HG02623 (cell line): Measurements from ENCODE around the gene TMEM114.

Experiments used
- ATAC-seq: cut with Tn5 transposase; IDR thresholded peaks from one replicate; pipeline ENCODE4 v1.9.1; 2021; ENCODE audit warnings: moderate library complexity; ENCODE audit not compliant: unreplicated experiment

TMEM114 gene

DNA sequence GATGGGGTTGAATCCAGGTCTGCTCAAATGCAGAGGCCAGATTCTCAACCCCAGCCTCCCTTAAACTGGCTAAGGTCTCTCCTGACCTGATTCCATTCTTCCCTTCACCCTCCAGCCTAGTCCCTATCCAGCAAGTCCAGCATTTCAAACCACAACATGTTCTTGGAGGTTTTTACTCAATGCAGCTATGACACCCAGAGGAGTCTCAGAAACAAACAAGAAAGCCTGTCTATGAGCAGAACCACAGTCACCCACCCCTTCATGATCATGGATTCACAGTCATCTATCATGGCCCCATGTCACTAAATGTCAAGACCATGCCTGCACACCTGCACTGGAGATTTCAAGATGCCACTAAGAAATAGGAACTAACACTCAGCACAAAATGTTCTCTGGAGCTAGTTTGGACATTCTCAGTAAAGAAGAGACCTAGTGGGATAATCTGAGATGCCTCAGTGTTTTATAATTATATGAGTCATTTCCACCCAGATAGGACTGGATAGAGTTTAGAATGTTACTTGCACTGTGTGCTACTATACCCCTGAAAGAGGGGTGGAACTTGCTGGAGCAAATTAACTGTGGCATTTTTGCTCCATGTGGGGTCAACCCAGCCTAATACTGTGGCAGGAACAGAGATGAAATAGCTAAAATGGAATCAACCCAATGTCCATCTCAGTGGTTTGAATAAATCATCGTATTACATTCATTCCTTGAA is 21.7 kb upstream of the TMEM114 start:
- ATAC-seq: no peak

- ATAC-seq: no peak
Observed at GRCh38 chr16:8611122-8611521, 20.8 kb upstream of the TMEM114 start.

GRCh38 chr16:8607214-8607613 is 16.9 kb upstream of the TMEM114 start:
- ATAC-seq: no peak

DNA sequence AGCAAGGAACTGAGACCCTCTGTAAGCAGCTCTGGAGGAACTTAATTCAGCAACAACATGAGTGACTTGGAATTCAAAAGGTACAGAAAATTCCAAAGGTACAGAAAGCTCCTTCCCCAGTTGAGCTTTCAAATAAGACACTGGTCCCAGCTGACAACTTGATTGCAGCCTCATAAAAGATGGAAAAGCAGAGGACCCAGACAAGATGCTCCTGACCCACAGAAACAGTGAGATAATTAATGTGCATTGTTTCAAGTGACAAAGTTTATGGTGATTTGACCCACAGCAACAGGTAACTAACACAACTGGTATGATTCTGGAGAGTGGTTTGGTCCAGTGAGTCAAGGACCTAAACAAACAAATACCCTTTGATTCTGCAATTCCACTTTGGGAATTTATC is 15.2 kb upstream of the TMEM114 start:
- ATAC-seq: no peak

GRCh38 chr16:8600144-8600775 is 9.9 kb upstream of the TMEM114 start:
- ATAC-seq: no peak

GRCh38 chr16:8596581-8596980 is 6.3 kb upstream of the TMEM114 start:
- ATAC-seq: no peak

DNA sequence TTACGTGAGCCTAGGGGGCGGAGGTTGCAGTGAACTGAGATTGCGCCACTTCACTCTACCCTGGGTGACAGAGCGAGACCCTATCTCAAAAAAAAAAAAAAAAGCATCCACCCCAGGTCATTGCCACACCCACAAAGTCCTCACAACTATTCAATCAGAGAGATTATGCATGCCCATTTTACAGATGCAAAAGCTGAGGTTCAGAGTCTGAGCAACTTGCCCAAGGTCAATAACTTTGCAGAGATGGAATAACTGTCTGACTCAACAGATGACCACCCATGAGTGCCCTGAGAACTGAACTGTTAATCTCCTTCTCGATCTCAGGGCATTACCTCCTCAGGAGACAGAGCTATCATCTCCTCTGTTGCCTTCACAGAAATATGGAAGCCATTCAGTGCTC is 5.5 kb upstream of the TMEM114 start:
- no peak for ATAC-seq

- ATAC-seq: no peak
Observed at GRCh38 chr16:8594149-8594666, 3.9 kb upstream of the TMEM114 start.

GRCh38 chr16:8591451-8591850 is 1.1 kb upstream of the TMEM114 start:
- no peak for ATAC-seq

DNA sequence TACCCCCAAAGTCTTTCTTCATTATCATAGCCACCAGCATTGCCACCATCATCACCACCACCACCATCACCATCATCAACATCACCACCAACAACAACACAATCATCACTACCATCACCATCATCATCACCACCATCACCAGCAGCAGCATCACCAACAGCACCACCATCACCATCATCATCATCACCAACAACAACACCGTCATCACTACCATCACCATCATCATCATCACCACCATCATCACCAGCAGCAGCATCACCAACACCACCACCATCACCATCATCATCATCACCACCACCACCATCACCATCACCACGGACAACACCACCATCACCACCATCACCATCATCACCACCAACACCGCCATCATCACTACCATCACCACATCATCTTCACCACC is 500 bp upstream of the TMEM114 start:
- no peak for ATAC-seq

GRCh38 chr16:8589057-8589899 is 1.0 kb downstream of the TMEM114 start:
- ATAC-seq: no peak

DNA sequence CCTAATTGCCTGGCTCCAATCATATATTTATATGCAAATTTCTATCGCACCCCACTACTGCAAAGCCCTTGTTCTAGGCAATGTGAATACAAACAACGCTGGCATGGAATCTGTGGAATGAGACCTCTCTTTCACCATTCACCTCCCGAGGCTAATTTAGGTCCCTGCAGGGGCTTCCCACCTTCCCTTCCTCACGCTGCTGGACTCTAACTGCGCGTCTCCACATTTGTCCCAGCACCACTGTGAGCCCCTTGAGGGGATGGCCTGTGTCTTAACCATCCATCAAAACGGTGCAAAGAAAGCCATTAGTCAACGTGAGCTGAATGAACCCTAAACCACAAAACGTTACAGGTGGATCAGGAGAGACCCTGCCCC is 1.6 kb downstream of the TMEM114 start:
- ATAC-seq: no peak

DNA sequence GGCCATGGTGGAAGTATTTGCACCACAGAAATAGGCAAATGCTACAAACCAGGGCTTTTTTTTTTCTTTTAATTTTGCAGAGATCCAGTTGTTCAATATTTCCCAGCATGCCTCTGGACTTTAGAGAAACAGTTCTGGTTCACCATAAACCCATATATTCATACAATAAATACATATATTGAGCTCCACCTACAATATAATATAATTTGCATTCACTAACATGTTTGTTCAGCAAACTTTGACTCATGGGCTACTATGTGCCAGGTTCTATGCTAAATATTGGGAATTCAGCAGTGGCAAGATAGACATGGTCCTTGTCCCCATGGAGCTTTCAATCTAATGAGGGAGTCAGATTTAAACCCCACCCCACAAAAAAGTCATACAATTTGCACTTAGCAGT is 3.2 kb downstream of the TMEM114 start:
- no peak for ATAC-seq

GRCh38 chr16:8585857-8586256 is 4.5 kb downstream of the TMEM114 start:
- ATAC-seq: no peak

DNA sequence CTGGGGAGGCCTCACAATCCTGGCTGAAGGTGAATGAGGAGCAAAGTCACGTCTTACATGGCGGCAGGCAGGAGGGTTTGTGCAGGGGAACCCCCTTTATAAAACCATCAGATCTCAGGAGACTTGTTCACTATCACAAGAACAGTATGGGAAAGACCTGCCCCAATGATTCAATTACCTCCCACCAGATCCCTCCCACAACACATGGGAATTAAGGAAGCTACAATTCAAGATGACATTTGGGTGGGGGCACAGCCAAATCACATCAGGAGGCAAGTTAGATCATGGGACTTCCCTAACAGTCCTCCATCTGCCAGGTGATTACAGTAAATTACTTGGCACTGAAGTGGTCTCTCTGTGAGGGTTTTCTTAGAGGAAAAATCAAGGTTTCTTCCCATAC is 5.3 kb downstream of the TMEM114 start:
- no peak for ATAC-seq

GRCh38 chr16:8583732-8584131 is 6.6 kb downstream of the TMEM114 start:
- no peak for ATAC-seq

DNA sequence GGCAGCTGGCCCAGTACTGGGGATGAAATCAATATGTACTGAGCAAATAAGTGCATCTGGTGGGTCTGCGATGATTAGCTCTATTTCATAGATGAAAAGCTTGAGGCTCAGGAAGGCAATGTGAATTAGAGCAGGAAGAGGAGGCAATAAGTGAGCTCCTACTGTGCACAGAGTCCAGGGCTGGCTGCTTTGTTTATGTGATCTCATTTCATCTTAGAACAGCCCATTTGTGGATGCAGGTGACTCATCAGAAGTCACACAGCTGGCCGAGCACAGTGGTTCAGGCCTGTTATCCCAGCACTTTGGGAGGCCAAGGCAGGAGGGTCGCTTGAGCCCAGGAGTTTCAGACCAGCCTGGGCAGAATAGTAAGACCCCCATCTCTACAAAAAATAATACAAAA is 7.1 kb downstream of the TMEM114 start:
- no peak for ATAC-seq

GRCh38 chr16:8581831-8582580 is 8.3 kb downstream of the TMEM114 start:
- ATAC-seq: no peak

GRCh38 chr16:8579559-8579958 is 10.8 kb downstream of the TMEM114 start:
- no peak for ATAC-seq

DNA sequence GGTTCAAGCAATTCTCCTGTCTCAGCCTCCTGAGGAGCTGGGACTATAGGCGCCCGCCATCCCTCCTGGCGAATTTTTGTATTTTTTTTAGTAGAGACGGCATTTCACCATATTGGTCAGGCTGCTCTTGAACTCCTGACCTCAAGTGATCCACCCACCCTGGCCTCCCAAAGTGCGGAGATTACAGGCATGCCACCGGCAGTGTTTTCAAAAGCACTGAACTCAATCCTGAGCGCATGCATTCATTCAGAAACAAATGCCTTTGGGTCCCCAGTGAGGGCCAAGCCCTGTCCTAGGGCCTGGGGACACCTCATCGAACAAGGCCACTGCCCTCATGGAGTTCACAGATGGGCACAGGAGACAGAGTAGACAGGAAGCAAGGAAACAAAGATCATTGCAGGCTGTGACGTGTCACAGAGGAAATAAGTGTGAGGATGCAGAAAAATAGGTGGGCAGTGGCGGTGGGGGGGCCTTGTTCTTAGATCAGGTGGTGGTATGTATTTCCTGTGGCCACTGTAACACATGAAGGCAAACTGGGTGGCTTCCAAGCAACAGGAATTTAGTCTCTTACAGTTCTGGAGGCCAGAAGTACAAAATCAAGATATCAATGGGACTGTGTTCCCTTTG is 12.5 kb downstream of the TMEM114 start:
- no peak for ATAC-seq
